IMR-90 (cell line): ENCODE results near the gene RTN4RL2. TPM values are rescaled to one million over a fixed set of nuclear protein-coding genes. Genes with fewer than 3 reads are reported as not detected.

Source experiments
- ATAC-seq: fragments of 200-7000 bp; cut with Tn5 transposase; 2 replicates; pipeline ENCODE4 v1.9.1; 2020; ENCODE audit warnings: low read depth, mild to moderate bottlenecking, moderate library complexity
- BruUV-seq: library from RNA; stranded (reverse); fragments of 400-500 nt; replicated peaks from 2 replicates; lab custom pipeline; 2021; lab: Mats Ljungman, UMichigan
- CTCF ChIA-PET: fragments of 300-600 bp; formaldehyde crosslinking; extraction: SDS; loops from one replicate; lab custom pipeline; 2021; ENCODE audit warnings: antibody characterized with exemption; lab: Yijun Ruan, JAX
- POLR2A ChIA-PET: fragments of 300-600 bp; sonication (Branson Sonifier 250); formaldehyde crosslinking; loops from one replicate; lab custom pipeline; 2022; ENCODE audit warnings: antibody characterized with exemption; ENCODE audit not compliant: unreplicated experiment; lab: Charles Lee
- DNase-seq: peaks from one replicate; pipeline ENCODE4 v3.0.0; 2013
- H2AFZ ChIP-seq: replicated peaks from 2 replicates; pipeline ENCODE3; 2013; ENCODE audit warnings: low read length, mild to moderate bottlenecking; ENCODE audit not compliant: poor library complexity
- H2AK5ac ChIP-seq: 2 replicates; pipeline ENCODE4 v1.6.1; 2013; ENCODE audit warnings: low read depth, low read length, inconsistent platforms
- H2AK9ac ChIP-seq: replicated peaks from 2 replicates; pipeline ENCODE3; 2013; ENCODE audit warnings: mild to moderate bottlenecking, low read depth, low read length, moderate library complexity; ENCODE audit not compliant: poor library complexity
- H2BK120ac ChIP-seq: 2 replicates; pipeline ENCODE4 v1.6.1; 2013; ENCODE audit warnings: low read depth, low read length, inconsistent platforms
- H2BK15ac ChIP-seq: 3 replicates; pipeline ENCODE4 v1.6.1; 2013; ENCODE audit warnings: low read depth, low read length, inconsistent platforms
- H2BK20ac ChIP-seq: 2 replicates; pipeline ENCODE4 v1.6.1; 2013; ENCODE audit warnings: low read depth, mild to moderate bottlenecking, inconsistent platforms, low read length, moderate library complexity
- H2BK5ac ChIP-seq: 2 replicates; pipeline ENCODE4 v1.6.1; 2013; ENCODE audit warnings: mild to moderate bottlenecking, low read depth, low read length, inconsistent platforms; ENCODE audit not compliant: poor library complexity, severe bottlenecking
- H3K14ac ChIP-seq: replicated peaks from 2 replicates; pipeline ENCODE4 v1.6.1; 2013; ENCODE audit warnings: low read depth, low read length, inconsistent platforms
- H3K18ac ChIP-seq: 2 replicates; pipeline ENCODE4 v1.6.1; 2013; ENCODE audit warnings: low read depth, low read length, control low read depth
- H3K23ac ChIP-seq: 2 replicates; pipeline ENCODE4 v1.6.1; 2013; ENCODE audit warnings: low read depth, low read length, inconsistent platforms
- H3K27ac ChIP-seq: 2 replicates; pipeline ENCODE4 v1.5.1; 2013; ENCODE audit warnings: mild to moderate bottlenecking, control low read depth, low read length; ENCODE audit not compliant: insufficient read depth
- H3K27me3 ChIP-seq: 2 replicates; pipeline ENCODE4 v1.6.1; 2013; ENCODE audit warnings: low read length; ENCODE audit not compliant: control insufficient read depth, insufficient read depth
- H3K36me3 ChIP-seq: 2 replicates; pipeline ENCODE4 v1.6.1; 2013; ENCODE audit warnings: low read length, mixed read lengths; ENCODE audit not compliant: control insufficient read depth, insufficient read depth
- H3K4ac ChIP-seq: 2 replicates; pipeline ENCODE4 v1.6.1; 2013; ENCODE audit warnings: low read depth, low read length, inconsistent platforms
- H3K4me1 ChIP-seq: 2 replicates; pipeline ENCODE4 v1.6.1; 2013; ENCODE audit warnings: low read length, mixed read lengths; ENCODE audit not compliant: control insufficient read depth, insufficient read depth
- H3K4me2 ChIP-seq: 2 replicates; pipeline ENCODE4 v1.6.1; 2013; ENCODE audit warnings: low read depth, mild to moderate bottlenecking, control low read depth, low read length, moderate library complexity
- H3K4me3 ChIP-seq: 2 replicates; pipeline ENCODE4 v1.5.1; 2013; ENCODE audit warnings: low read depth, mild to moderate bottlenecking, control low read depth, low read length, moderate library complexity; ENCODE audit not compliant: insufficient read depth
- H3K56ac ChIP-seq: 2 replicates; pipeline ENCODE4 v1.6.1; 2013; ENCODE audit warnings: low read length, inconsistent platforms; ENCODE audit not compliant: insufficient read depth; ENCODE audit errors: extremely low read depth
- H3K79me1 ChIP-seq, 2 experiments: 2 replicates each; pipeline ENCODE4 v1.6.1; 2013; ENCODE audit warnings: low read length in 2 of 2, inconsistent platforms in 1 of 2, low read depth in 1 of 2
- H3K9ac ChIP-seq: 2 replicates; pipeline ENCODE4 v1.6.1; 2013; ENCODE audit warnings: low read depth, low read length, control low read depth
- H3K9me1 ChIP-seq: 2 replicates; pipeline ENCODE4 v1.6.1; 2013; ENCODE audit warnings: low read length, inconsistent platforms; ENCODE audit not compliant: insufficient read depth
- H3K9me3 ChIP-seq: 2 replicates; pipeline ENCODE4 v1.6.1; 2013; ENCODE audit warnings: low read length; ENCODE audit not compliant: control insufficient read depth, insufficient read depth
- H4K20me1 ChIP-seq: 2 replicates; pipeline ENCODE4 v1.6.1; 2013; ENCODE audit warnings: low read length, inconsistent platforms; ENCODE audit not compliant: insufficient read depth
- H4K5ac ChIP-seq: 2 replicates; pipeline ENCODE4 v1.6.1; 2013; ENCODE audit warnings: mild to moderate bottlenecking, low read depth, low read length, control low read depth
- H4K8ac ChIP-seq, 2 experiments: 2 replicates each; pipeline ENCODE4 v1.6.1; 2013; ENCODE audit warnings: low read depth in 2 of 2, low read length in 2 of 2, control low read depth in 1 of 2, inconsistent platforms in 1 of 2
- H4K91ac ChIP-seq: 2 replicates; pipeline ENCODE4 v1.6.1; 2013; ENCODE audit warnings: low read depth, low read length, inconsistent platforms; ENCODE audit not compliant: insufficient read depth
- BHLHE40 ChIP-seq: fragments of 150-350 bp; IDR thresholded peaks from 2 replicates; pipeline ENCODE4 v1.6.1; 2016; ENCODE audit warnings: mild to moderate bottlenecking, low read depth, low read length
- CEBPB ChIP-seq: IDR thresholded peaks from 2 replicates; pipeline ENCODE4 v1.6.1; 2012; ENCODE audit warnings: low read depth, low read length, improper control_type of control experiment
- CHD1 ChIP-seq: IDR thresholded peaks from 2 replicates; pipeline ENCODE4 v1.6.1; 2012; ENCODE audit warnings: low read depth, low read length, improper control_type of control experiment
- MAFK ChIP-seq: IDR thresholded peaks from 2 replicates; pipeline ENCODE4 v1.6.1; 2012; ENCODE audit warnings: low read depth, low read length, improper control_type of control experiment
- MXI1 ChIP-seq: IDR thresholded peaks from 2 replicates; pipeline ENCODE4 v1.6.1; 2012; ENCODE audit warnings: low read depth, mild to moderate bottlenecking, low read length, moderate library complexity, borderline replicate concordance
- NFE2L2 ChIP-seq: fragments of 150-350 bp; IDR thresholded peaks from 2 replicates; pipeline ENCODE4 v1.6.1; 2016; ENCODE audit warnings: low read depth, mild to moderate bottlenecking, low read length
- POLR2A ChIP-seq: IDR thresholded peaks from 2 replicates; pipeline ENCODE4 v1.6.1; 2012; ENCODE audit warnings: mild to moderate bottlenecking, low read depth, low read length
- RAD21 ChIP-seq: IDR thresholded peaks from 2 replicates; pipeline ENCODE4 v1.6.1; 2012; ENCODE audit warnings: low read length, improper control_type of control experiment
- RCOR1 ChIP-seq: IDR thresholded peaks from 2 replicates; pipeline ENCODE4 v1.6.1; 2012; ENCODE audit warnings: mild to moderate bottlenecking, low read length, improper control_type of control experiment; ENCODE audit not compliant: insufficient replicate concordance
- RFX5 ChIP-seq: IDR thresholded peaks from 2 replicates; pipeline ENCODE4 v1.8.0; 2012; ENCODE audit warnings: low read depth, mild to moderate bottlenecking, low read length, moderate library complexity
- SMC3 ChIP-seq: fragments of 150-350 bp; IDR thresholded peaks from 2 replicates; pipeline ENCODE4 v1.6.1; 2016; ENCODE audit warnings: low read depth, mild to moderate bottlenecking, antibody characterized with exemption, low read length, moderate library complexity
- WGBS, 2 experiments: methylation state at CpG; one replicate each; pipeline versions ENCODE4 v1.1.5 to v1.1.7; 2013; ENCODE audit warnings: missing lambda C conversion rate in 2 of 2; ENCODE audit not compliant: insufficient read length in 1 of 2; ENCODE audit errors: extremely low coverage in 2 of 2; 5-methylcytosine and 5-hydroxymethylcytosine counted together
- dilution Hi-C: fragments of 300-500 bp; cut with HindIII; formaldehyde crosslinking; loops from one replicate; pipeline ENCODE4 v1.14.3; 2018; ENCODE audit warnings: low sequenced_read_pairs; ENCODE audit not compliant: unreplicated experiment
- in situ Hi-C: fragments of 300-500 bp; cut with MboI; formaldehyde crosslinking; loops from 3 replicates; pipeline ENCODE4 v1.14.3; 2019; ENCODE audit warnings: low sequenced_read_pairs, inconsistent platforms, mixed read lengths
- intact Hi-C: fragments of 100-400 bp; cut with micrococcal nuclease; formaldehyde crosslinking; loops from 2 replicates; pipeline ENCODE4 v1.10.0; 2022
- polyA plus RNA-seq, 3 experiments: library from polyadenylated mRNA; depleted of rRNA; stranded (reverse); fragments of >200 nt; gene quantifications; 2 replicates each; pipeline ENCODE4 v1.2.3, GENCODE V29; 2012; ENCODE audit warnings: low replicate concordance in 1 of 3
- total RNA-seq: library from RNA; depleted of rRNA; stranded (reverse); fragments of >200 nt; gene quantifications from 2 replicates; pipeline ENCODE4 v1.2.3, GENCODE V29; 2012
- TF ChIP-seq, protein P1 (sequence below): fragments of 150-350 bp; IDR thresholded peaks from 2 replicates; pipeline ENCODE4 v1.6.1; 2016; ENCODE audit warnings: low read depth, mild to moderate bottlenecking, low read length, moderate library complexity, borderline replicate concordance
- TF ChIP-seq, protein P2 (sequence below): conservative IDR thresholded peaks from 2 replicates; pipeline ENCODE4 v1.5.1; 2012; ENCODE audit warnings: mild to moderate bottlenecking, low read depth, low read length, improper control_type of control experiment
- TF ChIP-seq, protein P3 (sequence below): fragments of 150-350 bp; IDR thresholded peaks from 2 replicates; pipeline ENCODE4 v1.6.1; 2017; ENCODE audit warnings: mild to moderate bottlenecking, antibody characterized with exemption, low read length, low read depth

RTN4RL2 gene
- total and polyA plus RNA-seq, 2 of the 4 experiments (the other 2 are of a cell fraction) = 1.5 TPM; not detected in 1

DNA sequence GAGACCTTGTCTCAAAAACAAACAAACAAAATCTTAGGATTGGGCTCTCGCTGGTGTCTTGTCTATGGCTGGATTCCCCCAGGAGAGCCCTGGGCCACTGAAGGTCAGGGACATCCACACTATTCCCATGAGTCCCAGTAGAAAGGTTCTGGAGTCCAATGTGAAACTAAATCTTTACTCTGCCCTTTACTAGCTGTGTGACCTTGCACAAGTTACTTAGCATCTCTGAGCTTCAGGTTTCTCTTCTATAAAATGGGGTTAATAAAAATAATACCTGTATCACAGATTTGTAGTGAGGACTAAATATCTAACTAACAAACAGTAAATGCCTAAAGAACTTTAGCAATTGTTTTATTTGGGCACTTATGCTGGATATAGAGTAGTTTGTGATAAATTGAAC is 46.2 kb downstream of the RTN4RL2 start:
- Histone ChIP-seq H3K36me3 (peaks cover 14% of the 10 kb centered on the region), H3K9me1 (peaks cover 3% of the 10 kb centered on the region; the same call in 1 of the 2 replicates), H2AK9ac (no peak overlapping the region), H3K14ac (no peak overlapping the region), H3K18ac (no peak overlapping the region), H2BK5ac (no peak overlapping the region), H2AK5ac (no peak overlapping the region), H3K56ac (no peak overlapping the region), H3K4me3 (no peak overlapping the region), H4K5ac (no peak overlapping the region), H3K27ac (no peak overlapping the region), H3K4me2 (no peak overlapping the region), H2BK120ac (no peak overlapping the region), H3K79me1 (peaks cover under 1 to 22% of the 10 kb centered on the region in 2 experiments; a peak in 3 of 4 replicates), H2BK15ac (no peak overlapping the region), H3K9me3 (no peaks in the 10 kb centered on the region), H3K4me1 (peaks cover 6% of the 10 kb centered on the region; the same call in 1 of the 2 replicates), H4K91ac (no peak overlapping the region), H4K20me1 (no peaks in the 10 kb centered on the region; the same call in 1 of the 2 replicates), H3K23ac (no peak overlapping the region), H3K9ac (no peak overlapping the region), H3K4ac (no peak overlapping the region), H2BK20ac (no peak overlapping the region), H4K8ac (no peak overlapping the region), H3K27me3 (no peaks in the 10 kb centered on the region), H2AFZ (no peak overlapping the region)
- dilution Hi-C loops = no loop called here
- no peak for DNase-seq
- POLR2A ChIA-PET = no interaction called here
- BruUV-seq = no TSS peak
- TF ChIP-seq, protein P1, sequence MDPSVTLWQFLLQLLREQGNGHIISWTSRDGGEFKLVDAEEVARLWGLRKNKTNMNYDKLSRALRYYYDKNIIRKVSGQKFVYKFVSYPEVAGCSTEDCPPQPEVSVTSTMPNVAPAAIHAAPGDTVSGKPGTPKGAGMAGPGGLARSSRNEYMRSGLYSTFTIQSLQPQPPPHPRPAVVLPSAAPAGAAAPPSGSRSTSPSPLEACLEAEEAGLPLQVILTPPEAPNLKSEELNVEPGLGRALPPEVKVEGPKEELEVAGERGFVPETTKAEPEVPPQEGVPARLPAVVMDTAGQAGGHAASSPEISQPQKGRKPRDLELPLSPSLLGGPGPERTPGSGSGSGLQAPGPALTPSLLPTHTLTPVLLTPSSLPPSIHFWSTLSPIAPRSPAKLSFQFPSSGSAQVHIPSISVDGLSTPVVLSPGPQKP = no peak
- TF ChIP-seq, protein P2, sequence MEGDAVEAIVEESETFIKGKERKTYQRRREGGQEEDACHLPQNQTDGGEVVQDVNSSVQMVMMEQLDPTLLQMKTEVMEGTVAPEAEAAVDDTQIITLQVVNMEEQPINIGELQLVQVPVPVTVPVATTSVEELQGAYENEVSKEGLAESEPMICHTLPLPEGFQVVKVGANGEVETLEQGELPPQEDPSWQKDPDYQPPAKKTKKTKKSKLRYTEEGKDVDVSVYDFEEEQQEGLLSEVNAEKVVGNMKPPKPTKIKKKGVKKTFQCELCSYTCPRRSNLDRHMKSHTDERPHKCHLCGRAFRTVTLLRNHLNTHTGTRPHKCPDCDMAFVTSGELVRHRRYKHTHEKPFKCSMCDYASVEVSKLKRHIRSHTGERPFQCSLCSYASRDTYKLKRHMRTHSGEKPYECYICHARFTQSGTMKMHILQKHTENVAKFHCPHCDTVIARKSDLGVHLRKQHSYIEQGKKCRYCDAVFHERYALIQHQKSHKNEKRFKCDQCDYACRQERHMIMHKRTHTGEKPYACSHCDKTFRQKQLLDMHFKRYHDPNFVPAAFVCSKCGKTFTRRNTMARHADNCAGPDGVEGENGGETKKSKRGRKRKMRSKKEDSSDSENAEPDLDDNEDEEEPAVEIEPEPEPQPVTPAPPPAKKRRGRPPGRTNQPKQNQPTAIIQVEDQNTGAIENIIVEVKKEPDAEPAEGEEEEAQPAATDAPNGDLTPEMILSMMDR = no peak
- no peak for TF ChIP-seq RFX5
- TF ChIP-seq CEBPB = no peak
- no peak for TF ChIP-seq SMC3
- no peak for TF ChIP-seq MAFK
- TF ChIP-seq NFE2L2 = no peak
- TF ChIP-seq POLR2A = no peak
- no peak for TF ChIP-seq RCOR1
- no peak for TF ChIP-seq RAD21
- no peak for TF ChIP-seq MXI1
- no peak for TF ChIP-seq CHD1
- TF ChIP-seq, protein P3, sequence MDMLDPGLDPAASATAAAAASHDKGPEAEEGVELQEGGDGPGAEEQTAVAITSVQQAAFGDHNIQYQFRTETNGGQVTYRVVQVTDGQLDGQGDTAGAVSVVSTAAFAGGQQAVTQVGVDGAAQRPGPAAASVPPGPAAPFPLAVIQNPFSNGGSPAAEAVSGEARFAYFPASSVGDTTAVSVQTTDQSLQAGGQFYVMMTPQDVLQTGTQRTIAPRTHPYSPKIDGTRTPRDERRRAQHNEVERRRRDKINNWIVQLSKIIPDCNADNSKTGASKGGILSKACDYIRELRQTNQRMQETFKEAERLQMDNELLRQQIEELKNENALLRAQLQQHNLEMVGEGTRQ = no peak
- TF ChIP-seq BHLHE40 = no peak
- in situ Hi-C loops = loop anchor here (25.0 kb wide), 1 partner anchor 669 kb away; no protein-coding TSS in a partner anchor
- no peak for ATAC-seq
- CTCF ChIA-PET = interaction anchor here (1.3 to 3.1 kb wide), 2 partner anchors 13 kb away, joined by 3 to 12 read pairs; no protein-coding TSS in a partner anchor
- intact Hi-C loops = no loop called here
- no CpG with 5 or more reads among the region's 1 CpG for WGBS, 2 experiments
